Naive thymus-derived CD4-positive, alpha-beta T cell (primary cell): ENCODE results near the gene CD58. TPM values are rescaled to one million over a fixed set of nuclear protein-coding genes. Genes with fewer than 3 reads are reported as not detected.

Experiments used
- ATAC-seq: fragments of 150-1000 bp; cut with Tn5 transposase; 2 replicates; pipeline ENCODE4 v1.10.0; 2021; ENCODE audit warnings: mild to moderate bottlenecking, moderate library complexity
- CTCF ChIA-PET: fragments of 350-600 bp; sonication (Branson Sonifier 250); formaldehyde crosslinking; loops from one replicate; lab custom pipeline; 2021; ENCODE audit warnings: antibody characterized with exemption; lab: Charles Lee
- POLR2A ChIA-PET: fragments of 350-600 bp; sonication (Branson Sonifier 250); formaldehyde crosslinking; loops from one replicate; lab custom pipeline; 2021; ENCODE audit warnings: antibody characterized with exemption, inconsistent platforms; lab: Charles Lee
- DNase-seq, 9 donors: peaks; one replicate each; pipeline versions ENCODE4 v3.0.0 to v3.0.0-alpha.2; 2020 to 2022; ENCODE audit warnings: mixed read lengths in 1 of 9
- H3K27ac ChIP-seq: one replicate; pipeline ENCODE4 v1.7.0; 2013; ENCODE audit warnings: mild to moderate bottlenecking, low read depth, low read length, moderate library complexity
- H3K27me3 ChIP-seq, 2 donors: one replicate each; pipeline ENCODE4 v1.7.0; 2013; ENCODE audit warnings: low read length in 2 of 2, mild to moderate bottlenecking in 2 of 2, moderate library complexity in 2 of 2; ENCODE audit not compliant: control insufficient read depth in 2 of 2, insufficient read depth in 2 of 2
- H3K36me3 ChIP-seq, 3 experiments: 1 replicate in 2 of 3; 2 replicates in 1 of 3; pipeline ENCODE4 v1.7.0; 2013; ENCODE audit warnings: low read length in 3 of 3, mild to moderate bottlenecking in 3 of 3, moderate library complexity in 1 of 3; ENCODE audit not compliant: insufficient read depth in 3 of 3, control insufficient read depth in 2 of 3
- H3K4me1 ChIP-seq, 2 donors: one replicate each; pipeline ENCODE4 v1.7.0; 2013; ENCODE audit warnings: low read length in 2 of 2, mild to moderate bottlenecking in 2 of 2, moderate library complexity in 1 of 2; ENCODE audit not compliant: control insufficient read depth in 2 of 2, insufficient read depth in 2 of 2
- H3K4me3 ChIP-seq: 2 replicates; pipeline ENCODE4 v1.7.0; 2013; ENCODE audit warnings: mild to moderate bottlenecking, low read length
- H3K9me3 ChIP-seq, 3 experiments: 1 replicate in 2 of 3; 2 replicates in 1 of 3; pipeline ENCODE4 v1.7.0; 2013; ENCODE audit warnings: low read length in 3 of 3; ENCODE audit not compliant: control insufficient read depth in 2 of 3
- H3K27ac Mint-ChIP-seq, 9 donors: one replicate each; pipeline ENCODE4 v1.8.0; 2020 to 2022; ENCODE audit warnings: mixed read lengths in 9 of 9, mild to moderate bottlenecking in 8 of 9, moderate library complexity in 5 of 9, inconsistent platforms in 2 of 9
- H3K27me3 Mint-ChIP-seq, 5 donors: one replicate each; pipeline ENCODE4 v1.8.0; 2021 to 2022; ENCODE audit warnings: mixed read lengths in 5 of 5, mild to moderate bottlenecking in 1 of 5
- H3K36me3 Mint-ChIP-seq, 5 donors: one replicate each; pipeline ENCODE4 v1.8.0; 2020 to 2022; ENCODE audit warnings: mixed read lengths in 5 of 5, mild to moderate bottlenecking in 3 of 5, inconsistent platforms in 1 of 5
- H3K4me1 Mint-ChIP-seq, 7 donors: one replicate each; pipeline ENCODE4 v1.8.0; 2020 to 2022; ENCODE audit warnings: mixed read lengths in 7 of 7, mild to moderate bottlenecking in 3 of 7, inconsistent platforms in 1 of 7
- H3K4me3 Mint-ChIP-seq, 10 donors: one replicate each; pipeline ENCODE4 v1.8.0; 2020 to 2022; ENCODE audit warnings: mild to moderate bottlenecking in 10 of 10, mixed read lengths in 10 of 10, moderate library complexity in 6 of 10, inconsistent platforms in 2 of 10
- H3K9me3 Mint-ChIP-seq, 11 donors: one replicate each; pipeline ENCODE4 v1.8.0; 2020 to 2022; ENCODE audit warnings: mixed read lengths in 11 of 11, mild to moderate bottlenecking in 4 of 11, inconsistent platforms in 1 of 11, moderate library complexity in 1 of 11
- intact Hi-C, 2 donors: fragments of 100-400 bp; cut with micrococcal nuclease; formaldehyde crosslinking; loops; one replicate each; pipeline ENCODE4 v1.15.1; 2023
- polyA plus RNA-seq, 2 donors: library from polyadenylated mRNA; unstranded; fragments of 300-500 nt; fragmentation: Illumina TruSeq; gene quantifications; one replicate each; pipeline ENCODE4 v1.2.3, GENCODE V29; 2021
- total RNA-seq, 6 experiments: library from RNA in 5 of 6; stranded (reverse) in 5 of 6; gene quantifications; 1 replicate in 5 of 6; 2 replicates in 1 of 6; pipeline ENCODE4 v1.2.3 and lab custom pipeline; 2021 to 2026

Gene CD58
- total and polyA plus RNA-seq, 7 experiments from 2014 or later = 1.3 to 35.0 (median 4.0) TPM

GRCh38 chr1:116494353-116494692 lies 76.5 kb downstream of the CD58 start:
- no peak for ATAC-seq
- Histone ChIP-seq H3K4me1 (no peaks in the 10 kb centered on the region), H3K9me3 (no peaks in the 10 kb centered on the region), H3K27ac (no peak overlapping the region), H3K36me3 (no peaks in the 10 kb centered on the region), H3K27me3 (no peaks in the 10 kb centered on the region), H3K4me3 (no peak overlapping the region)
- Mint-ChIP-seq H3K4me3 (no peak overlapping the region), H3K4me1 (peaks cover 0 to 35% (median 7%) of the 10 kb centered on the region in 7 donors), H3K9me3 (no peaks in the 10 kb centered on the region), H3K27ac (no peak overlapping the region), H3K36me3 (peaks cover 0 to 7% (median 0%) of the 10 kb centered on the region in 5 donors), H3K27me3 (no peaks in the 10 kb centered on the region)
- intact Hi-C loops = no loop called here
- no peak for DNase-seq
- POLR2A ChIA-PET = interaction anchor here (0.6 to 0.8 kb wide), 2 partner anchors 88 to 176 kb away, joined by 3 read pairs; no protein-coding TSS in a partner anchor
- CTCF ChIA-PET = interaction anchor here (0.7 to 14.7 kb wide), 3 partner anchors 10 to 348 kb away, joined by 5 to 372 read pairs (median 19); no protein-coding TSS in a partner anchor

DNA sequence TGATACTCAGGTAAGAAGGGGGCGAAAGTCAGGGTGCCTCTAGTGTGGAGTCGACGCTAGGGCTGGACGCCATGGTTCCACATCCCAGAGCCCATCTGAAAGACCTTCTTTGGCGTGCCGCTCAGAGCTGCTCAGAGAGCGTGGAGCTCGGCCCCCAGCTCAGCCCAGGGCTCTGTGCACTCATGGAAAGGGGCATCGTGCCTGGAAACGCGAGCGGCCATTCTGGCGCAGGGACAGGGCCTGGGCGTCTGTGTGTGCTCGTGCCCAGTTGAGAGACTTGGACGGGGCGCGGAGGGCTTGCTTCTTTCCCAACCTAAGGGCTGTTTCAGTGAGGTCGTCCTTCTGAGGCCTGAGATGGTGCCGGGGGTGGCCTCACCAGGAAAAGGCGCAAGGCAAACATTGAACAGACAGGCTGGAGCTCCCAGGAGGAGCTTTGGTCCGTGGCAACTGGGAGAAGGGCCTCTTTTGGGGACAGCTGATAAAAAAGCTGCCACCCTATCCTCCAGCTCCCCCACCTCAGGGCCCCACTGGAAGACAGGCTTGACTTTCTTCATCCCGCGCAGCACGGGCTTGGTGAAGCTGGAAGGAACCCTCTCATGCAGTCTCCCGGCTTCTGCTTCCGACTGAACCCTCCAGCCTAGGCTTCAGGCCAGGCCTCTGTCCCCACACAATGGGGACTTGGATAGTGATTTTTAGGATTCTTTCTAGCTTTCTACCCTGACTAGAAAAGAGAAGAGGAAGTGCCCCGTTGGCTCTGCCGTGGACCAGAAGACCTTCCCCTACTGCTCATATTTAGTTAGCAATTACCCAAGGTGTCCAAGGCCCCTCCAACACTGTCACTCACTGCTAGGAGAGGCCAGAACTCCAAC lies 77.1 kb downstream of the CD58 start:
- no peaks in the 10 kb centered on the region for H3K9me3 ChIP-seq
- Mint-ChIP-seq H3K4me3 (no peak overlapping the region), H3K9me3 (no peaks in the 10 kb centered on the region), H3K27me3 (no peaks in the 10 kb centered on the region), H3K27ac (no peak overlapping the region), H3K4me1 (peaks cover 0 to 35% (median 4%) of the 10 kb centered on the region in 7 donors), H3K36me3 (peaks cover 0 to 4% (median 0%) of the 10 kb centered on the region in 5 donors)
- H3K27me3 ChIP-seq = no peaks in the 10 kb centered on the region
- ChIA-PET POLR2A (interaction anchor here (0.6 kb wide), 1 partner anchor 88 kb away, joined by 3 read pairs; no protein-coding TSS in a partner anchor), CTCF (interaction anchor here (3.9 to 14.7 kb wide), 2 partner anchors 9 to 347 kb away, joined by 19 to 372 read pairs; no protein-coding TSS in a partner anchor)
- no peak for ATAC-seq
- no peaks in the 10 kb centered on the region for H3K36me3 ChIP-seq
- intact Hi-C loops = no loop called here
- H3K4me3 ChIP-seq = no peak overlapping the region
- no peaks in the 10 kb centered on the region for H3K4me1 ChIP-seq
- no peak for DNase-seq
- no peak overlapping the region for H3K27ac ChIP-seq

DNA sequence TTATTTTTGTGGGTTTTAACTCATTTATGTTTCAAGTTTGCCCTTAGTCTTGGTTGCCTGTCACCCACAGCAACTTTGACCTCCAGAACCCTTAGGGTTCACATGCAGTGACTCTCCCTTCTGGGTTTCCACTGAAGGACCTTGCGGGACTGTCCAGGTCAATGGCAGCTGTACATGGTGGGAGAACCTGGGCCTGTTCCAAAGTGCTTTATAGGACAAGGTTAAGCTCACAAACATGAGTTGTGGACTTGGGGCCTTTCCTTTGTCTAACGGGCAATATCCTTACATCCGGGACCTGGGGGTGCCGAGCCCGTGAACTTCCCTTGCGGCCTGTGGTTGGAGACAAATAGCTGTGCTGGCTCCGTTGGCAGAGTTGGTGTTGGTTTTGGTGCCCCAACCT lies 77.8 kb downstream of the CD58 start:
- no peaks in the 10 kb centered on the region for H3K4me1 ChIP-seq
- no peak for DNase-seq
- peaks cover 0 to 2% (median 0%) of the 10 kb centered on the region in 5 donors for H3K27me3 Mint-ChIP-seq
- intact Hi-C loops = no loop called here
- no peak overlapping the region for H3K27ac Mint-ChIP-seq
- H3K36me3 Mint-ChIP-seq = peaks cover 0 to 4% (median 0%) of the 10 kb centered on the region in 5 donors
- H3K27ac ChIP-seq = no peak overlapping the region
- H3K9me3 ChIP-seq = no peaks in the 10 kb centered on the region
- H3K4me1 Mint-ChIP-seq = peaks cover 0 to 30% (median 4%) of the 10 kb centered on the region in 7 donors
- no peaks in the 10 kb centered on the region for H3K27me3 ChIP-seq
- CTCF ChIA-PET = interaction anchor here (3.9 to 14.7 kb wide), 2 partner anchors 8 to 346 kb away, joined by 19 to 372 read pairs; no protein-coding TSS in a partner anchor
- no peaks in the 10 kb centered on the region for H3K9me3 Mint-ChIP-seq
- POLR2A ChIA-PET = no interaction called here
- ATAC-seq = no peak
- H3K36me3 ChIP-seq = no peaks in the 10 kb centered on the region
- no peak overlapping the region for H3K4me3 Mint-ChIP-seq
- H3K4me3 ChIP-seq = no peak overlapping the region

GRCh38 chr1:116492358-116492811 lies 78.4 kb downstream of the CD58 start:
- H3K9me3 ChIP-seq = no peaks in the 10 kb centered on the region
- H3K9me3 Mint-ChIP-seq = peaks cover 0 to 2% (median 0%) of the 10 kb centered on the region in 11 donors
- intact Hi-C loops = no loop called here

DNA sequence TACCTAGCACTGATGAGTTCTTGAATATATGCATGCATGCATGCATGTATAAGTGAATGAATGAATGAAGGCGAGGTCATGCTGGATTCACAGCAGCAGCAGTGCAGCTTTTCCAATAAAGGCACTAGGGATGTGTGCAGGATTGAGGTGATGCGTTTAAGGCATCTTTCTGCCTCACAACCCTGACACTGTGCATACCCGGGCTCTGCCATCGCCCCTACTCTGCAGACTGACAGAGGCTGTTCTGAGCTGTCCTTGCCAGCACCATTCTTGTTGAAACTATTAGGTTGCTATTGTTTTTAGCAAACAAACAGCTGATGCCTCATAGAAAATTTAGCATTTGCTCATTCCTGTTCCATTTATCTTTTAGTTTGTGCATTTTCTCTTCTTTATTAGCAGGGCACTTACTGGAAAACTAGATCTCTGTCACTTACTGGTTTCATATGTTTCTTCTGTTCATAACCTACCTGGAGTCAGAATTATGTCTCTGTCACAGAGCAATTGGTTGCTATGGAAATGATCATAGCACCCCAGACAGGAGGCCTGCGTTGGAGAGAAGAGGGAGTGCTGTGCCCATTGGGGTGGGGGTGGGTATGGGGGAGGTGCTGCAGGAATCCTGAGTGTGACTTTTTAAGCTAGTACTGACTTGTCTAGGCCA lies 79.0 kb downstream of the CD58 start:
- Histone ChIP-seq H3K4me3 (no peak overlapping the region), H3K4me1 (no peaks in the 10 kb centered on the region), H3K27me3 (no peaks in the 10 kb centered on the region), H3K9me3 (no peaks in the 10 kb centered on the region), H3K27ac (no peak overlapping the region), H3K36me3 (no peaks in the 10 kb centered on the region)
- intact Hi-C loops = no loop called here
- no peak for DNase-seq
- Mint-ChIP-seq H3K36me3 (peaks cover 0 to 3% (median 0%) of the 10 kb centered on the region in 5 donors), H3K9me3 (peaks cover 0 to 2% (median 0%) of the 10 kb centered on the region in 11 donors), H3K27me3 (peaks cover 0 to 6% (median 0%) of the 10 kb centered on the region in 5 donors), H3K4me3 (no peak overlapping the region), H3K27ac (peak overlapping the region in 1 of 9 donors; percentile 69), H3K4me1 (peaks cover 0 to 22% (median 2%) of the 10 kb centered on the region in 7 donors)
- ChIA-PET CTCF (interaction anchor here (14.7 kb wide), 1 partner anchor 345 kb away, joined by 372 read pairs; no protein-coding TSS in a partner anchor), POLR2A (interaction anchor here (0.7 kb wide), 1 partner anchor 353 kb away, joined by 6 read pairs; no protein-coding TSS in a partner anchor)
- ATAC-seq = no peak

More at GRCh38 chr1:116492358-116492811, 78.4 kb downstream of the CD58 start:
- Mint-ChIP-seq H3K27me3 (peaks cover 0 to 3% (median 0%) of the 10 kb centered on the region in 5 donors), H3K27ac (no peak overlapping the region), H3K4me1 (peaks cover 0 to 27% (median 4%) of the 10 kb centered on the region in 7 donors), H3K4me3 (no peak overlapping the region), H3K36me3 (peaks cover 0 to 4% (median 0%) of the 10 kb centered on the region in 5 donors)
- Histone ChIP-seq H3K27me3 (no peaks in the 10 kb centered on the region), H3K4me3 (no peak overlapping the region), H3K4me1 (no peaks in the 10 kb centered on the region), H3K36me3 (no peaks in the 10 kb centered on the region), H3K27ac (no peak overlapping the region)
- POLR2A ChIA-PET = interaction anchor here (0.7 kb wide), 1 partner anchor 353 kb away, joined by 6 read pairs; no protein-coding TSS in a partner anchor
- ATAC-seq (no peak), DNase-seq (no peak)
- CTCF ChIA-PET = interaction anchor here (14.7 kb wide), 1 partner anchor 346 kb away, joined by 372 read pairs; no protein-coding TSS in a partner anchor

DNA sequence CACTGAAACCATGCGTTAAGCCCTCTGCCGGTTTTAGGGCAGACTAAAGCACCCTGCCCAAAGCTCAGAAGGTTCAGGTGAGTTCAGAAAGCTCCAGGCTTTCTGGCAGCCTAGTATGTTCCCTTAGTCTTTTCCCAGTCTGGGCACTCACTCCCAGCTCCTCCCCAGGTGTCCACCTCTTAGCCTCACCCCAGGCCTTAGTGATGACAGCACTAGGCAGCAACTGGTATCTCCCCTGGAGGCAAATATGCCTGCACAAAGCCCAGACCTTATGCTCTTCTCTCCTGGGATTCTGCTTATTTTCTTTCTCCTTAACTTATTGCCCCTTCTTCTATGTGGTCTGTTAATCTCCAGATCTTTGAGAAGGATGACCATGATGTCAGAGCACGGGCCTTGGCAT lies 80.2 kb downstream of the CD58 start:
- peak overlapping the region in 1 of 9 donors; percentile 69 for H3K27ac Mint-ChIP-seq
- intact Hi-C loops = no loop called here

More for the DNA sequence above, 80.2 kb downstream of the CD58 start:
- no peak for ATAC-seq
- Histone ChIP-seq H3K4me1 (no peaks in the 10 kb centered on the region), H3K27me3 (no peaks in the 10 kb centered on the region), H3K27ac (no peak overlapping the region), H3K4me3 (no peak overlapping the region), H3K9me3 (no peaks in the 10 kb centered on the region), H3K36me3 (no peaks in the 10 kb centered on the region)
- H3K27me3 Mint-ChIP-seq = peaks cover 0 to 8% (median 0%) of the 10 kb centered on the region in 5 donors
- POLR2A ChIA-PET = no interaction called here
- H3K9me3 Mint-ChIP-seq = peaks cover 0 to 2% (median 0%) of the 10 kb centered on the region in 11 donors
- H3K4me1 Mint-ChIP-seq = peaks cover 0 to 15% (median 0%) of the 10 kb centered on the region in 7 donors
- no peak overlapping the region for H3K4me3 Mint-ChIP-seq
- CTCF ChIA-PET = interaction anchor here (1.7 to 14.7 kb wide), 2 partner anchors 8 to 344 kb away, joined by 6 to 372 read pairs; no protein-coding TSS in a partner anchor
- no peaks in the 10 kb centered on the region for H3K36me3 Mint-ChIP-seq
- no peak for DNase-seq
